ENCODE data around the gene WDFY2. TPM values are rescaled to one million over a fixed set of nuclear protein-coding genes. Genes with fewer than 3 reads are reported as not detected.

The WDFY2 gene
- total and polyA plus RNA-seq, 4 donors: 9.8 to 15.7 (median 14.3) TPM

DNA sequence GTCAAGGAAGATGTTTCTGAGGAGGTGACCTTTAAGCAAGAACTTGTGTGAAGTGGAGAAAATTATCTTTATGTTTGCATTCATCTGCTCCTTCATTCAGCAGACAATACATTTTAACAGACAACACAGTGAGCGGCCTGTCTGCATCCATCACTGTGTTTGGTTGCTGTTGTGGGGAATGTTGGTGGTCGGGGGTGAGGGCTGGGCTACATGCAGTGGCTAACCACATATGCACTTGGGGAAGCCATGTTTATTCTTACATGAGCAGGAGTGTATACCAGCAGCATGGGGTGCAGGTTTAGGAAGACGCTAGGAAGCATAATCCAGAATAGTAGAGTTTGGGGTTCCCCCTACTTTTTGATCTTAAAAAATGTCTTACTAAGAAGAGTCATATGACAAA lies 153.3 kb downstream of the WDFY2 start:
- H3K4me1 ChIP-seq (ENCODE audit: control insufficient read depth, insufficient read depth, low read length): peaks cover 4% of the 10 kb centered on the region
- 67% methylated on average over 1 of the region's 3 CpGs for WGBS (ENCODE audit: insufficient coverage)

DNA sequence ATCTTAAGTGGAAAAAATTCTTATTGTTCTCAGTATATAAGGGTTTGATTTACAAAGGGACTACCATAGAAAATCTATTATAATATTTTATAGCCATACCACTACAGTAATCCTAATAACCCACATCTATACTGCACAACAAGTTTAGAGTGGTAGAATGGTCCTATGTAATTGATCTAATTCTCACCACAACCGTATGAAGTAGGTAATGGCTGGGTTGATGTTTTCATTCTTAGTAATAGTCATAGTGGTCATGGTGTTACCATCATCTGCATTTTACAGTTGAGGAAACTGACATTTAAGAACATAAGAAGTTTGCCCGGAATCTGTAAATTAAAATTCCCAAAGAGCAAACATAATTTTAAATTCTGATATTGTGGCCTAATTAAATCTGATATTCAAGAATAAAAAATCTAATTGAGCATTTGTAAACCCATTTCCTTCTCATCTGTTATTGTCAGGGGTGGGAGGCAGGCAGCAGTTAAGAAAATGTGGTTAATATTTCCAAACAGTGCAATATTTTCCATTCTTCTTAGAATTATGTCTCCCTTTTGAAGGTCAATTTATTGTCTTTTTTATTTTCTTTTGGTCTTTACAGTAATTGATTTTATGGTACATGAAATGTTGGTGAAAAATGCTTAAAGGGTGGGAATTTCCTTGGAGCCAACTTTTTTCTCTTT lies 154.1 kb downstream of the WDFY2 start:
- no peaks in the 10 kb centered on the region for H3K9me3 ChIP-seq (ENCODE audit: control insufficient read depth, insufficient read depth, low read length)
- no CpG with 5 or more reads among the region's 2 CpGs for WGBS (ENCODE audit: insufficient coverage)
- no peak overlapping the region for H3K4me3 ChIP-seq (ENCODE audit: low read depth, low read length)
- no peaks in the 10 kb centered on the region for H3K4me1 ChIP-seq (ENCODE audit: control insufficient read depth, insufficient read depth, low read length)
- no peaks in the 10 kb centered on the region for H3K36me3 ChIP-seq (ENCODE audit: control insufficient read depth, insufficient read depth, low read length)
- no peak for DNase-seq (ENCODE audit: low read depth in 4 of 6, low spot score in 6 of 6)
- H3K27ac ChIP-seq (ENCODE audit: low read depth, low read length): no peak overlapping the region
- no peaks in the 10 kb centered on the region for H3K27me3 ChIP-seq (ENCODE audit: control insufficient read depth, insufficient read depth, low read length)

More for the DNA sequence above, 153.3 kb downstream of the WDFY2 start:
- no peak overlapping the region for H3K4me3 ChIP-seq (ENCODE audit: low read depth, low read length)
- H3K27me3 ChIP-seq (ENCODE audit: control insufficient read depth, insufficient read depth, low read length): no peaks in the 10 kb centered on the region
- H3K36me3 ChIP-seq (ENCODE audit: control insufficient read depth, insufficient read depth, low read length): no peaks in the 10 kb centered on the region
- no peaks in the 10 kb centered on the region for H3K9me3 ChIP-seq (ENCODE audit: control insufficient read depth, insufficient read depth, low read length)
- no peak for DNase-seq (ENCODE audit: low read depth in 4 of 6, low spot score in 6 of 6)
- H3K27ac ChIP-seq (ENCODE audit: low read depth, low read length): no peak overlapping the region

DNA sequence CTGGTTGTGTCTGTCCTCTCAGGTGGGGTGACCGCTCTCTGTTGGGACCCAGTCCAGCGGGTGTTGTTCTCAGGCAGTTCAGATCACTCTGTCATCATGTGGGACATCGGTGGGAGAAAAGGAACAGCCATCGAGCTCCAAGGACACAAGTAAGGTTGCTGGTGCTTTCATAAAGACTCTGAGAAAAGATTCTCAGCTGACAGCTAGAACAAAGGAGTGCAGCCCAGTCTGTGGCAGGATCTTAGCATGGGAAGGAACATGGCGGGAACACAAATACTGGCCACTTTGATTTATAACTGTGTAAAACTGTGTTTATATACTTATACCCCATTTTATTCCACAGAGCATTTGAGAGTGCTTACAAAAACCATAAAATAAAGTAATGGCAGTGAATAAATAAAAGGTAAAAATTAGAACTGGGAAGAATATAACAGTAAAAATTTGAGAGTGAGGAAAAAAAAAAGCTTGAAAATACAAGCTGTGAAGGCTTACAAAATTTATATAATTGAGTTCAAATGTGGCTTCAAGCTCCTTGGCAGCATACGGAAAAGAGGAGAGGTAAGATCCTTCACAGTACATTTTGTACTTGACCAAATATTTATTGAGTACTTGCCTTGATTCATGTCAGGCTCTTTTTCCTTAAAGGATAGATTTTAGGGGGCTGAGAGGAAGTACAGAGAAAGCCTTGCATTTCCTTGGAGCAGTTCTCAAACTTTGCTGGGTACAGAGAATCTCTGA lies 154.9 kb downstream of the WDFY2 start:
- Histone ChIP-seq H3K9me3 (ENCODE audit: control insufficient read depth, insufficient read depth, low read length) (no peaks in the 10 kb centered on the region), H3K4me1 (ENCODE audit: control insufficient read depth, insufficient read depth, low read length) (no peaks in the 10 kb centered on the region), H3K36me3 (ENCODE audit: control insufficient read depth, insufficient read depth, low read length) (no peaks in the 10 kb centered on the region), H3K27me3 (ENCODE audit: control insufficient read depth, insufficient read depth, low read length) (no peaks in the 10 kb centered on the region), H3K4me3 (ENCODE audit: low read depth, low read length) (no peak overlapping the region), H3K27ac (ENCODE audit: low read depth, low read length) (peak overlapping the region; percentile 35)
- WGBS (ENCODE audit: insufficient coverage): 36% methylated on average over 4 of the region's 6 CpGs
- peak in 1 of 6 donors; percentile 28 for DNase-seq (ENCODE audit: low read depth in 4 of 6, low spot score in 6 of 6)

DNA sequence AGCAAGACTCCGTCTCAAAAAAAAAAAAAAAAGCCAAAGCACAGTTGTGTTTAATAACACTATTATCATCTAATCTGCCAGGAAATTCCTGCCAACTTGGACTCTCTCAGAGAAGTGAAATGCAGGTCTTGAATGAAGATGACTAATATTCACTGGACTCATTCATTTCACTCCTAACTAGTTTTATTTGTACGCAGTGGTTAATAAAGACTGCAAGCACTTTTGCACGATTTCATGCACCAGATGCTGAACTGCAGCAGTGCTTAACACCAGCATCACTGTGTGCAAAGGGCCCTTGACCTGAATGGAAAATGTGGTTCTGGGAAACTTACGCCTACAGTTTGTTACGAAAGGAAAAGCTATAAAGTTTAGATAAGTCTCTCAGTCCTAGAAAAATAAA lies 156.4 kb downstream of the WDFY2 start:
- Histone ChIP-seq H3K27me3 (ENCODE audit: control insufficient read depth, insufficient read depth, low read length) (no peaks in the 10 kb centered on the region), H3K27ac (ENCODE audit: low read depth, low read length) (no peak overlapping the region)
- DNase-seq (ENCODE audit: low read depth in 4 of 6, low spot score in 6 of 6): no peak

DNA sequence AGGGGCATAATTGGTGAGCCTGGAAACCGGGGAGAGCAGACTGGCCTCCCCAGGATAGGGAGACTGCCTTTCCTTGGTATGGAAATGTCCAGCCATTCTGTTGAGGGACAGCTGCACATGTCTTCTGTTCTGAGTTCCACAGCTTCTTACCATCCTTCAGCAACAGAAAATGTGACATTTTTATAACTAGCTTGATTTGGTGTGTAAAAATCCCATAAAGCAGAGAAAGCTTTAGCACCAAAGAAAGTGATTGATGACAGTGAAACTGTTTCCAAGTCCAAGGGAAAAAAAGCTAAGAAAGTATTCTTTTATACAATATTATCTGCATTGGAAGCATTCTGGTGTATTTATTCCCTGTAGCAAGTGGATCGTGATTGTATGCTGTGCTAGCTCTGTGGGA lies 157.8 kb downstream of the WDFY2 start:
- 27% methylated on average over 2 of the region's 2 CpGs for WGBS (ENCODE audit: insufficient coverage)
- Histone ChIP-seq H3K9me3 (ENCODE audit: control insufficient read depth, insufficient read depth, low read length) (no peaks in the 10 kb centered on the region), H3K4me1 (ENCODE audit: control insufficient read depth, insufficient read depth, low read length) (no peaks in the 10 kb centered on the region), H3K27me3 (ENCODE audit: control insufficient read depth, insufficient read depth, low read length) (no peaks in the 10 kb centered on the region), H3K4me3 (ENCODE audit: low read depth, low read length) (no peak overlapping the region), H3K36me3 (ENCODE audit: control insufficient read depth, insufficient read depth, low read length) (no peaks in the 10 kb centered on the region), H3K27ac (ENCODE audit: low read depth, low read length) (peak overlapping the region; percentile 2)
- DNase-seq (ENCODE audit: low read depth in 4 of 6, low spot score in 6 of 6): no peak

More for the DNA sequence above, 156.4 kb downstream of the WDFY2 start:
- Histone ChIP-seq H3K4me3 (ENCODE audit: low read depth, low read length) (no peak overlapping the region), H3K4me1 (ENCODE audit: control insufficient read depth, insufficient read depth, low read length) (no peaks in the 10 kb centered on the region), H3K36me3 (ENCODE audit: control insufficient read depth, insufficient read depth, low read length) (no peaks in the 10 kb centered on the region), H3K9me3 (ENCODE audit: control insufficient read depth, insufficient read depth, low read length) (no peaks in the 10 kb centered on the region)
- no CpG with 5 or more reads among the region's 5 CpGs for WGBS (ENCODE audit: insufficient coverage)

DNA sequence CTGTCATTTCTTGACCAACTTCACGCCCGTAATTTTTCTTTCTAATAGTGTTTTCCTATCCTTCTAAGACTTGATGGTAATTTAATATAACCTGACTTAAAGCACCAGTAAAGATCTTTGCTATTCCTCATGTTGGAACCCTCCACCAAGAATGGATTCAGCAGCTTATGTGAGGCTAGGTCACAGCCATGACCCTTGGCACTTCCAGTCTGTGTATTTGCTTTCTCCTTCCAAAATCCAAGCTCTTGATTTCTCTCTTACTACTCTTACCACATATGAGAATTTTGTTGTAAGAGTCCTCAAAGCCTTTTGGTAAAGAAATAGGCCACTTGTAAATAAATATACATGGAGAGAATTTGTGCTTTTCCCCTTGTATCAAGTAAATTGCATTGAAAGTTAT lies 158.3 kb downstream of the WDFY2 start:
- no peak for DNase-seq (ENCODE audit: low read depth in 4 of 6, low spot score in 6 of 6)
- Histone ChIP-seq H3K4me1 (ENCODE audit: control insufficient read depth, insufficient read depth, low read length) (no peaks in the 10 kb centered on the region), H3K9me3 (ENCODE audit: control insufficient read depth, insufficient read depth, low read length) (no peaks in the 10 kb centered on the region), H3K4me3 (ENCODE audit: low read depth, low read length) (no peak overlapping the region), H3K27ac (ENCODE audit: low read depth, low read length) (no peak overlapping the region), H3K27me3 (ENCODE audit: control insufficient read depth, insufficient read depth, low read length) (no peaks in the 10 kb centered on the region), H3K36me3 (ENCODE audit: control insufficient read depth, insufficient read depth, low read length) (no peaks in the 10 kb centered on the region)
- no CpG with 5 or more reads among the region's 2 CpGs for WGBS (ENCODE audit: insufficient coverage)

DNA sequence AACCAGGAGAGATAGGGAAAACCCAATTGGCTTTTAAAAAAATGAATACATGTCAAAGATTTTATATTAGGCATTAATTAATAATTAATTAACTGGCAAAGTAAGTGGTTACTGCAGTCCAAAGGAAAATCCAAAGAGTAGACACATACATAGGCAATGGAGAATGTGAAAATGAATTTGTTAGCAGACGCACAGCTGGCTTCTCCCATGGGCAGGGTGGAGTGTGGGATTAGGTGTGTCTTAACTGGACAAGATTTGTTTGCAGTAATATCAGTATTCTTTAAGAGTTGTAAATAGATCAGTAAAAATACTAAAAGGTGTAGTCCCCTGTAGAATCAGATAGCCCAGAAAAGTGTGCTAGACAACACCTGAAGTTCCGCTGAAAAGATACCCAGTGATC lies 161.0 kb downstream of the WDFY2 start:
- no CpG with 5 or more reads among the region's 2 CpGs for WGBS (ENCODE audit: insufficient coverage)
- no peaks in the 10 kb centered on the region for H3K4me1 ChIP-seq (ENCODE audit: control insufficient read depth, insufficient read depth, low read length)
- H3K27ac ChIP-seq (ENCODE audit: low read depth, low read length): no peak overlapping the region
- H3K9me3 ChIP-seq (ENCODE audit: control insufficient read depth, insufficient read depth, low read length): no peaks in the 10 kb centered on the region
- no peak overlapping the region for H3K4me3 ChIP-seq (ENCODE audit: low read depth, low read length)
- DNase-seq (ENCODE audit: low read depth in 4 of 6, low spot score in 6 of 6): no peak
- H3K27me3 ChIP-seq (ENCODE audit: control insufficient read depth, insufficient read depth, low read length): no peaks in the 10 kb centered on the region
- no peaks in the 10 kb centered on the region for H3K36me3 ChIP-seq (ENCODE audit: control insufficient read depth, insufficient read depth, low read length)

DNA sequence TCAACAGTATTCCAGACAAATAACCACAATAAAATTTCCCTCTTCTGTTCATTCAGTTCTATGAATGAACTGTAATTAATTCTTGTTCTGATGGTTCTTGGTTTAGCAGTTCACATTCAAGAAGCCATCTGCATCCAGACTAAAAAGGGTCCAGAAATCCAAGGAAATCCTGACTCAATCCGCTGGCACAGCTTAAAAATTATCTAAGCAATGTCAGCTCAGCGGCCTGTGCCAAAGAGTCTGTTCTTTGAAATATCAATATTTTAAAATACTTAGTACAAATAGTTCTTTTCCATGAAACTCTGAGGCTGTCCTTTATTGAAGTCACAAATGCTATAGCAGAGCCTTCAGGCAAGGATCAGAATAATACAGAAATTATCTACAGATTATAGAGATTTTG lies 162.5 kb downstream of the WDFY2 start:
- Histone ChIP-seq H3K36me3 (ENCODE audit: control insufficient read depth, insufficient read depth, low read length) (peaks cover 3% of the 10 kb centered on the region), H3K27ac (ENCODE audit: low read depth, low read length) (no peak overlapping the region), H3K4me3 (ENCODE audit: low read depth, low read length) (no peak overlapping the region), H3K27me3 (ENCODE audit: control insufficient read depth, insufficient read depth, low read length) (no peaks in the 10 kb centered on the region), H3K9me3 (ENCODE audit: control insufficient read depth, insufficient read depth, low read length) (no peaks in the 10 kb centered on the region), H3K4me1 (ENCODE audit: control insufficient read depth, insufficient read depth, low read length) (no peaks in the 10 kb centered on the region)
- no peak for DNase-seq (ENCODE audit: low read depth in 4 of 6, low spot score in 6 of 6)
- no CpG with 5 or more reads among the region's 2 CpGs for WGBS (ENCODE audit: insufficient coverage)

DNA sequence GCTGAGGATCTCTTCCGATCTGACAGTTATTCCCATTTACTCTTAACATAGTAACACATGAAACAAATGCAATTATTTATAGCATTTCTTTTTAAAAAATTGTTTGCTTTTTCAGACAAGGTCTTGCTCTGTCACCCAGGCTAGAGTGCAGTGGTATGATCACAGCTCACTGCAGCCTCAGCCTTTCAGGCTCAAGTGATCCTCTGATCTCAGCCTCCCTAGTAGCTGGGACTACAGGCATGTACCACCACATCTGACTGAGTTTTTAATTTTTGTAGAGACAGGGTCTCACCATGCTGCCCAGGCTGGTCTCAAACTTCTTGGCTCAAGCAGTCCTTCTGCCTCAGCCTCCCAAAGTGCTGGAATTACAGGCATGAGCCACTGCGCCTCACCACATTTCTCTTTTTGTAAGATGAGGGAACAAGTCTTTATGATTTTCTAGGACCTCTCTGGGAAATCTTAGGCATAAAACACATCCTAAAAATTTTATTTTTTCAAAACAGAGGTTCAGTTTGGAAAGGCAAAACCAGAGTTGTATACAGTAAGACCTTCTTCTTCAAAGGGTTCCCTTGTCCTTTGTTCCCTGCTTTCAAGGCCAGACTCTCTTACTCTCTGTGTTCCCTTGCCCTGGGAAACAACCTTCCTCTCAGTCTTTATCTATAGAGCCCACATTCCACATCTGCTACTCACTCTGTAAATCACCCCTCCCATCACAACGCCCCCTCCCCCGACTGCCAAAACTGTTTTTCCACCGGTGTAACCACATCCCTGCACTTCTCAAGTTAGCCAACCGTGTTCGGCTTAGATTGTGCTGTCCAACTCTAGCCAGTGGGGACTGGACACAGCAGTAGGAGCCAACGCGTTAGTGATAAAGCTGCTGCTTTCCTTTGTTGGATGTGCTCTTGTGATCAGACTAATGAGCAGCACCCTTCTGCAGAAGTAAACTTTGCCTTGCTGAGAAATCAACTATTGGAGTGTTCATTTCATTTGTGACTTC lies 163.5 kb downstream of the WDFY2 start:
- Histone ChIP-seq H3K4me1 (ENCODE audit: control insufficient read depth, insufficient read depth, low read length) (no peaks in the 10 kb centered on the region), H3K4me3 (ENCODE audit: low read depth, low read length) (no peak overlapping the region), H3K27ac (ENCODE audit: low read depth, low read length) (no peak overlapping the region), H3K27me3 (ENCODE audit: control insufficient read depth, insufficient read depth, low read length) (no peaks in the 10 kb centered on the region), H3K9me3 (ENCODE audit: control insufficient read depth, insufficient read depth, low read length) (no peaks in the 10 kb centered on the region), H3K36me3 (ENCODE audit: control insufficient read depth, insufficient read depth, low read length) (peaks cover 3% of the 10 kb centered on the region)
- DNase-seq (ENCODE audit: low read depth in 4 of 6, low spot score in 6 of 6): no peak
- WGBS (ENCODE audit: insufficient coverage): 100% methylated on average over 5 of the region's 9 CpGs

Measured in spinal cord (tissue), 10 donors.